ENCODE measurements around the gene SLC44A2.

Gene SLC44A2

GRCh38 chr19:10686661-10687517, 61.5 kb downstream of the SLC44A2 start:
- POLR2A ChIA-PET: interaction anchor here (0.6 to 0.9 kb wide), 2 partner anchors 19 to 24 kb away, joined by 3 to 5 read pairs; no protein-coding TSS in a partner anchor

GRCh38 chr19:10687518-10688288, 62.4 kb downstream of the SLC44A2 start:
- Histone ChIP-seq H3K27me3 (replicated peaks in 2 of 5; ENCODE audit: control insufficient read depth in 4 of 5, insufficient read depth in 5 of 5, low read length in 4 of 5) (no peaks in the 10 kb centered on the region), H3K36me3 (ENCODE audit: control insufficient read depth in 4 of 4, insufficient read depth in 4 of 4, low read length in 3 of 4) (peaks cover 24 to 100% (median 85%) of the 10 kb centered on the region in 4 experiments), H3K27ac (ENCODE audit: insufficient read depth in 1 of 2, low read depth in 1 of 2, low read length in 2 of 2, poor library complexity in 1 of 2, severe bottlenecking in 2 of 2) (no peak overlapping the region), H3K4me3 (ENCODE audit: control insufficient read depth in 1 of 7, extremely low read depth in 1 of 7, insufficient read depth in 4 of 7, low read depth in 2 of 7, low read length in 6 of 7) (no peak overlapping the region), H3K4me1 (ENCODE audit: control extremely low read depth in 1 of 4, control insufficient read depth in 4 of 4, insufficient read depth in 4 of 4, low read length in 3 of 4) (no peaks in the 10 kb centered on the region), H3K9me3 (ENCODE audit: control extremely low read depth in 1 of 5, control insufficient read depth in 4 of 5, insufficient read depth in 2 of 5, low read depth in 1 of 5, low read length in 4 of 5) (no peaks in the 10 kb centered on the region)
- 92% methylated on average over 18 of the region's 25 CpGs for WGBS (ENCODE audit: insufficient coverage)
- POLR2A ChIA-PET: interaction anchor here (0.6 kb wide), 1 partner anchor 23 kb away, joined by 5 read pairs; no protein-coding TSS in a partner anchor
- no peak for DNase-seq
- CTCF ChIA-PET: interaction anchor here (0.9 to 2.2 kb wide), 3 partner anchors 10 to 14 kb away, joined by 3 to 7 read pairs (median 5); no protein-coding TSS in a partner anchor

More at GRCh38 chr19:10686661-10687517, 61.5 kb downstream of the SLC44A2 start:
- H3K36me3 ChIP-seq (ENCODE audit: control insufficient read depth in 4 of 4, insufficient read depth in 4 of 4, low read length in 3 of 4): peaks cover 29 to 100% (median 88%) of the 10 kb centered on the region in 4 experiments
- H3K27me3 ChIP-seq (replicated peaks in 2 of 5; ENCODE audit: control insufficient read depth in 4 of 5, insufficient read depth in 5 of 5, low read length in 4 of 5): no peaks in the 10 kb centered on the region
- no peak overlapping the region for H3K27ac ChIP-seq (ENCODE audit: insufficient read depth in 1 of 2, low read depth in 1 of 2, low read length in 2 of 2, poor library complexity in 1 of 2, severe bottlenecking in 2 of 2)
- DNase-seq: no peak
- 96% methylated on average over 19 of the region's 31 CpGs for WGBS (ENCODE audit: insufficient coverage)
- H3K4me3 ChIP-seq (ENCODE audit: control insufficient read depth in 1 of 7, extremely low read depth in 1 of 7, insufficient read depth in 4 of 7, low read depth in 2 of 7, low read length in 6 of 7): no peak overlapping the region
- no peaks in the 10 kb centered on the region for H3K4me1 ChIP-seq (ENCODE audit: control extremely low read depth in 1 of 4, control insufficient read depth in 4 of 4, insufficient read depth in 4 of 4, low read length in 3 of 4)
- CTCF ChIA-PET: interaction anchor here (1.1 to 2.2 kb wide), 5 partner anchors 8 to 43 kb away, joined by 3 to 7 read pairs (median 5); no protein-coding TSS in a partner anchor
- no peaks in the 10 kb centered on the region for H3K9me3 ChIP-seq (ENCODE audit: control extremely low read depth in 1 of 5, control insufficient read depth in 4 of 5, insufficient read depth in 2 of 5, low read depth in 1 of 5, low read length in 4 of 5)

GRCh38 chr19:10688545-10689280, 63.4 kb downstream of the SLC44A2 start:
- H3K4me1 ChIP-seq (ENCODE audit: control extremely low read depth in 1 of 4, control insufficient read depth in 4 of 4, insufficient read depth in 4 of 4, low read length in 3 of 4): no peaks in the 10 kb centered on the region
- no peaks in the 10 kb centered on the region for H3K9me3 ChIP-seq (ENCODE audit: control extremely low read depth in 1 of 5, control insufficient read depth in 4 of 5, insufficient read depth in 2 of 5, low read depth in 1 of 5, low read length in 4 of 5)
- H3K27me3 ChIP-seq (replicated peaks in 2 of 5; ENCODE audit: control insufficient read depth in 4 of 5, insufficient read depth in 5 of 5, low read length in 4 of 5): no peaks in the 10 kb centered on the region
- no peak for DNase-seq
- H3K4me3 ChIP-seq (ENCODE audit: control insufficient read depth in 1 of 7, extremely low read depth in 1 of 7, insufficient read depth in 4 of 7, low read depth in 2 of 7, low read length in 6 of 7): no peak overlapping the region
- H3K36me3 ChIP-seq (ENCODE audit: control insufficient read depth in 4 of 4, insufficient read depth in 4 of 4, low read length in 3 of 4): peaks cover 20 to 92% (median 79%) of the 10 kb centered on the region in 4 experiments
- ChIA-PET POLR2A (no interaction called here), CTCF (interaction anchor here (0.9 to 1.0 kb wide), 2 partner anchors 11 to 19 kb away, joined by 3 read pairs; no protein-coding TSS in a partner anchor)
- H3K27ac ChIP-seq (ENCODE audit: insufficient read depth in 1 of 2, low read depth in 1 of 2, low read length in 2 of 2, poor library complexity in 1 of 2, severe bottlenecking in 2 of 2): no peak overlapping the region
- WGBS (ENCODE audit: insufficient coverage): 97% methylated on average over 23 of the region's 27 CpGs

GRCh38 chr19:10690341-10690781, 65.0 kb downstream of the SLC44A2 start:
- DNase-seq: no peak
- whole genome bisulfite sequencing (ENCODE audit: insufficient coverage): 96% methylated on average over 7 of the region's 7 CpGs
- H3K4me1 ChIP-seq (ENCODE audit: control extremely low read depth in 1 of 4, control insufficient read depth in 4 of 4, insufficient read depth in 4 of 4, low read length in 3 of 4): peaks cover 0 to 6% (median 5%) of the 10 kb centered on the region in 4 experiments
- ChIA-PET CTCF (interaction anchor here (0.8 to 1.4 kb wide), 4 partner anchors 19 to 111 kb away, joined by 3 to 4 read pairs (median 3); no protein-coding TSS in a partner anchor), POLR2A (no interaction called here)
- peaks cover 15 to 76% (median 65%) of the 10 kb centered on the region in 4 experiments for H3K36me3 ChIP-seq (ENCODE audit: control insufficient read depth in 4 of 4, insufficient read depth in 4 of 4, low read length in 3 of 4)
- no peaks in the 10 kb centered on the region for H3K27me3 ChIP-seq (replicated peaks in 2 of 5; ENCODE audit: control insufficient read depth in 4 of 5, insufficient read depth in 5 of 5, low read length in 4 of 5)
- H3K4me3 ChIP-seq (ENCODE audit: control insufficient read depth in 1 of 7, extremely low read depth in 1 of 7, insufficient read depth in 4 of 7, low read depth in 2 of 7, low read length in 6 of 7): no peak overlapping the region
- no peaks in the 10 kb centered on the region for H3K9me3 ChIP-seq (ENCODE audit: control extremely low read depth in 1 of 5, control insufficient read depth in 4 of 5, insufficient read depth in 2 of 5, low read depth in 1 of 5, low read length in 4 of 5)
- no peak overlapping the region for H3K27ac ChIP-seq (ENCODE audit: insufficient read depth in 1 of 2, low read depth in 1 of 2, low read length in 2 of 2, poor library complexity in 1 of 2, severe bottlenecking in 2 of 2)

- DNase-seq: no peak
- Histone ChIP-seq H3K4me1 (ENCODE audit: control extremely low read depth in 1 of 4, control insufficient read depth in 4 of 4, insufficient read depth in 4 of 4, low read length in 3 of 4) (peaks cover 0 to 13% (median 10%) of the 10 kb centered on the region in 4 experiments), H3K9me3 (ENCODE audit: control extremely low read depth in 1 of 5, control insufficient read depth in 4 of 5, insufficient read depth in 2 of 5, low read depth in 1 of 5, low read length in 4 of 5) (no peaks in the 10 kb centered on the region), H3K27me3 (replicated peaks in 2 of 5; ENCODE audit: control insufficient read depth in 4 of 5, insufficient read depth in 5 of 5, low read length in 4 of 5) (no peaks in the 10 kb centered on the region), H3K36me3 (ENCODE audit: control insufficient read depth in 4 of 4, insufficient read depth in 4 of 4, low read length in 3 of 4) (peaks cover 15 to 66% (median 57%) of the 10 kb centered on the region in 4 experiments), H3K27ac (ENCODE audit: insufficient read depth in 1 of 2, low read depth in 1 of 2, low read length in 2 of 2, poor library complexity in 1 of 2, severe bottlenecking in 2 of 2) (no peak overlapping the region), H3K4me3 (ENCODE audit: control insufficient read depth in 1 of 7, extremely low read depth in 1 of 7, insufficient read depth in 4 of 7, low read depth in 2 of 7, low read length in 6 of 7) (no peak overlapping the region)
- CTCF ChIA-PET: interaction anchor here (1.0 to 1.2 kb wide), 2 partner anchors 10 to 110 kb away, joined by 4 read pairs; partner anchors contain the start of gene QTRT1
- POLR2A ChIA-PET: no interaction called here
- 90% methylated on average over 23 of the region's 23 CpGs for WGBS (ENCODE audit: insufficient coverage)
These were observed 66.0 kb downstream of the SLC44A2 start for GRCh38 chr19:10691178-10691881.

GRCh38 chr19:10691883-10692282, 66.5 kb downstream of the SLC44A2 start:
- Histone ChIP-seq H3K36me3 (ENCODE audit: control insufficient read depth in 4 of 4, insufficient read depth in 4 of 4, low read length in 3 of 4) (peaks cover 14 to 60% (median 53%) of the 10 kb centered on the region in 4 experiments), H3K4me3 (ENCODE audit: control insufficient read depth in 1 of 7, extremely low read depth in 1 of 7, insufficient read depth in 4 of 7, low read depth in 2 of 7, low read length in 6 of 7) (no peak overlapping the region), H3K4me1 (ENCODE audit: control extremely low read depth in 1 of 4, control insufficient read depth in 4 of 4, insufficient read depth in 4 of 4, low read length in 3 of 4) (peaks cover 0 to 13% (median 10%) of the 10 kb centered on the region in 4 experiments), H3K9me3 (ENCODE audit: control extremely low read depth in 1 of 5, control insufficient read depth in 4 of 5, insufficient read depth in 2 of 5, low read depth in 1 of 5, low read length in 4 of 5) (no peaks in the 10 kb centered on the region), H3K27me3 (replicated peaks in 2 of 5; ENCODE audit: control insufficient read depth in 4 of 5, insufficient read depth in 5 of 5, low read length in 4 of 5) (peaks cover 0 to 2% (median 0%) of the 10 kb centered on the region in 5 experiments), H3K27ac (ENCODE audit: insufficient read depth in 1 of 2, low read depth in 1 of 2, low read length in 2 of 2, poor library complexity in 1 of 2, severe bottlenecking in 2 of 2) (no peak overlapping the region)
- 87% methylated on average over 5 of the region's 5 CpGs for WGBS (ENCODE audit: insufficient coverage)
- ChIA-PET CTCF (interaction anchor here (1.0 to 1.2 kb wide), 2 partner anchors 10 to 110 kb away, joined by 4 read pairs; partner anchors contain the start of gene QTRT1), POLR2A (no interaction called here)
- no peak for DNase-seq

Data from common myeloid progenitor, CD34-positive (primary cell).